PC-3 (cell line): Measurements from ENCODE around the gene SIT1. TPM values are rescaled to one million over a fixed set of nuclear protein-coding genes. Genes with fewer than 3 reads are reported as not detected.

ENCODE experiments used
- ATAC-seq: fragments of 200-7000 bp; cut with Tn5 transposase; 2 replicates; pipeline ENCODE4 v1.9.1; 2020; ENCODE audit warnings: mild to moderate bottlenecking, moderate library complexity
- BruUV-seq: library from RNA; stranded (reverse); fragments of 400-500 nt; replicated peaks from 2 replicates; lab custom pipeline; 2021; lab: Mats Ljungman, UMichigan
- CTCF ChIA-PET: fragments of 300-600 bp; sonication (Branson Sonifier 250); formaldehyde crosslinking; loops from one replicate; lab custom pipeline; 2022; ENCODE audit warnings: antibody characterized with exemption; lab: Charles Lee
- POLR2A ChIA-PET: fragments of 300-600 bp; sonication (Branson Sonifier 250); formaldehyde crosslinking; loops from one replicate; lab custom pipeline; 2022; ENCODE audit warnings: antibody characterized with exemption; ENCODE audit not compliant: unreplicated experiment; lab: Charles Lee
- DNase-seq: peaks from one replicate; pipeline ENCODE4 v3.0.0-alpha.2; 2015
- H2AFZ ChIP-seq: fragments of 300-600 bp; sonication (generic); 2 replicates; pipeline ENCODE4 v1.6.0; 2016; ENCODE audit warnings: antibody characterized with exemption, low read length
- H3F3A ChIP-seq: fragments of 300-600 bp; sonication (generic); one replicate; pipeline ENCODE4 v1.6.0; 2017; ENCODE audit warnings: antibody characterized with exemption, low read length, control low read depth, mild to moderate bottlenecking; ENCODE audit not compliant: unreplicated experiment
- H3K27ac ChIP-seq: fragments of 300-600 bp; sonication (generic); 2 replicates; pipeline ENCODE4 v1.5.1; 2016; ENCODE audit warnings: mild to moderate bottlenecking, low read length
- H3K27me3 ChIP-seq: fragments of 300-600 bp; sonication (generic); 2 replicates; pipeline ENCODE4 v1.6.1; 2016; ENCODE audit warnings: low read length, mixed read lengths
- H3K36me3 ChIP-seq: fragments of 300-600 bp; sonication (generic); 2 replicates; pipeline ENCODE4 v1.6.1; 2016; ENCODE audit warnings: low read depth, mixed run types, low read length, mixed read lengths
- H3K4me1 ChIP-seq: fragments of 300-600 bp; sonication (generic); 2 replicates; pipeline ENCODE4 v1.5.1; 2016; ENCODE audit warnings: low read length; ENCODE audit not compliant: insufficient read depth
- H3K4me2 ChIP-seq: fragments of 300-600 bp; sonication (generic); 2 replicates; pipeline ENCODE4 v1.6.0; 2016; ENCODE audit warnings: low read length
- H3K4me3 ChIP-seq: fragments of 300-600 bp; sonication (generic); 2 replicates; pipeline ENCODE4 v1.5.1; 2016; ENCODE audit warnings: mild to moderate bottlenecking, low read length, mixed read lengths
- H3K79me2 ChIP-seq: fragments of 300-600 bp; sonication (generic); 2 replicates; pipeline ENCODE4 v1.6.1; 2017; ENCODE audit warnings: low read length, mixed read lengths
- H3K9ac ChIP-seq: fragments of 300-600 bp; sonication (generic); 2 replicates; pipeline ENCODE4 v1.6.0; 2016; ENCODE audit warnings: mild to moderate bottlenecking, low read length
- H3K9me2 ChIP-seq: fragments of 300-600 bp; sonication (generic); replicated peaks from 2 replicates; pipeline ENCODE4 v1.6.1; 2016; ENCODE audit warnings: mixed run types, low read length, mixed read lengths
- H3K9me3 ChIP-seq: fragments of 300-600 bp; sonication (generic); 2 replicates; pipeline ENCODE4 v1.6.1; 2016; ENCODE audit warnings: low read length, mixed read lengths
- H4K20me1 ChIP-seq: fragments of 300-600 bp; sonication (generic); 2 replicates; pipeline ENCODE4 v1.6.1; 2016; ENCODE audit warnings: low read length, mixed read lengths
- EZH2 ChIP-seq: fragments of 300-600 bp; sonication (generic); IDR thresholded peaks from one replicate; pipeline ENCODE4 v1.6.1; 2017; ENCODE audit warnings: antibody characterized with exemption, mild to moderate bottlenecking, low read length; ENCODE audit not compliant: unreplicated experiment
- EZH2phosphoT487 ChIP-seq: fragments of 300-600 bp; sonication (generic); IDR thresholded peaks from 2 replicates; pipeline ENCODE4 v1.6.1; 2018; ENCODE audit warnings: mild to moderate bottlenecking, antibody characterized with exemption, low read length, borderline replicate concordance
- intact Hi-C: fragments of 100-400 bp; cut with micrococcal nuclease; formaldehyde crosslinking; loops from 2 replicates; pipeline ENCODE4 v1.9.0; 2023
- total RNA-seq: library from RNA; depleted of rRNA; stranded (reverse); fragments of >200 nt; gene quantifications from 2 replicates; pipeline ENCODE4 v1.2.3, GENCODE V29; 2014
- TF ChIP-seq, protein P1 (sequence below): fragments of 300-600 bp; sonication (generic); conservative IDR thresholded peaks from 2 replicates; pipeline ENCODE4 v1.5.1; 2017; ENCODE audit warnings: antibody characterized with exemption, low read depth, mild to moderate bottlenecking, low read length

Gene SIT1
- total RNA-seq, 1 experiment from 2014 or later: not detected

DNA sequence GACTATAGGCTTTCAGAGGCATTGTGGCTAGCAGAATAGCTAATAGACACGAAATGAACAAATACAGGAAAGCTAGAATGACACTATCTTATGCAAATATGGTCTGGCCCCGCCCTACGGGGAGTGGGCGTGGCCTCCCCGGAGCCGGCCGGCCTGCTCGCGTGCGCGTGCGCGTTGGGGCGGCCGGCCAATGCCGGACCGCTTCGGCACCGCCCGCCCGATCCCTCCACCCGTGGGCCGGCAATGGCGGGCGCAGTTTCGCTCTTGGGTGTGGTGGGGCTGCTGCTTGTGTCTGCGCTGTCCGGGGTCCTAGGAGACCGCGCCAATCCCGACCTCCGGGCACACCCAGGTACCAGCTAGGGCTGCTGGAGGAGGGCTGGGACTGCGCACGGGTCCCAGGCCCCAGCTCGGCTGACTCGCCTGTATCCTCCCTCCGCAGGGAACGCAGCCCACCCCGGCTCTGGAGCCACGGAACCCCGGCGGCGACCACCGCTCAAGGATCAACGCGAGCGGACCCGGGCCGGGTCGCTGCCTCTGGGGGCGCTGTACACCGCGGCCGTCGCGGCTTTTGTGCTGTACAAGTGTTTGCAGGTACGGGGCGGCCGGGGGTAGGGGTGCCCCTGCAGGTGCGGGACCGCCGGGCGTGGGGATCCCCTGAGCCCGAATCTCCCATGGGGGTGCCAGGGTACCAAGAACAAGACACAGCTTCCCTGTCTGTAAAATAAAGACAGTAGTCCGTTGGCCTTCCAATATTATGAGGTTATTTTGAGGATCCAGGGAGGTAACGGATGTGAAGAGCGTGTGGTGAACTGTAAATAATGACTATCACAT, 7.6 kb upstream of the SIT1 start, which contains the start of gene CCDC107:
Gene CCDC107, plus strand, starts transcription at position 156 of the 831 bp plus-strand sequence. Its CDS starts 88 bp downstream, at position 244.
- peaks cover 20% of the 10 kb centered on the region for H3K36me3 ChIP-seq
- H3F3A ChIP-seq: peaks cover 7% of the 10 kb centered on the region
- H3K4me3 ChIP-seq: peak within 1 kb of the TSS; percentile 96
- DNase-seq (peak; percentile 81), ATAC-seq (peak; percentile 60)
- no TSS peak for BruUV-seq
- H3K4me2 ChIP-seq: peak within 1 kb of the TSS; percentile 98
- no peaks in the 10 kb centered on the region for H3K27me3 ChIP-seq
- no peaks in the 10 kb centered on the region for H3K9me2 ChIP-seq
- peak within 1 kb of the TSS; percentile 89 for H2AFZ ChIP-seq
- TF ChIP-seq, protein P1, sequence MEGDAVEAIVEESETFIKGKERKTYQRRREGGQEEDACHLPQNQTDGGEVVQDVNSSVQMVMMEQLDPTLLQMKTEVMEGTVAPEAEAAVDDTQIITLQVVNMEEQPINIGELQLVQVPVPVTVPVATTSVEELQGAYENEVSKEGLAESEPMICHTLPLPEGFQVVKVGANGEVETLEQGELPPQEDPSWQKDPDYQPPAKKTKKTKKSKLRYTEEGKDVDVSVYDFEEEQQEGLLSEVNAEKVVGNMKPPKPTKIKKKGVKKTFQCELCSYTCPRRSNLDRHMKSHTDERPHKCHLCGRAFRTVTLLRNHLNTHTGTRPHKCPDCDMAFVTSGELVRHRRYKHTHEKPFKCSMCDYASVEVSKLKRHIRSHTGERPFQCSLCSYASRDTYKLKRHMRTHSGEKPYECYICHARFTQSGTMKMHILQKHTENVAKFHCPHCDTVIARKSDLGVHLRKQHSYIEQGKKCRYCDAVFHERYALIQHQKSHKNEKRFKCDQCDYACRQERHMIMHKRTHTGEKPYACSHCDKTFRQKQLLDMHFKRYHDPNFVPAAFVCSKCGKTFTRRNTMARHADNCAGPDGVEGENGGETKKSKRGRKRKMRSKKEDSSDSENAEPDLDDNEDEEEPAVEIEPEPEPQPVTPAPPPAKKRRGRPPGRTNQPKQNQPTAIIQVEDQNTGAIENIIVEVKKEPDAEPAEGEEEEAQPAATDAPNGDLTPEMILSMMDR: peak; percentile 57
- TF ChIP-seq EZH2: no peak
- ChIA-PET POLR2A (interaction anchor here (0.6 to 0.8 kb wide), 3 partner anchors 54 to 244 kb away, joined by 3 to 4 read pairs (median 3); no protein-coding TSS in a partner anchor), CTCF (interaction anchor here (0.6 to 1.1 kb wide), 2 partner anchors 52 to 69 kb away, joined by 3 read pairs; no protein-coding TSS in a partner anchor)
- H4K20me1 ChIP-seq: no peaks in the 10 kb centered on the region
- H3K27ac ChIP-seq: peak within 1 kb of the TSS; percentile 98
- H3K9me3 ChIP-seq: no peaks in the 10 kb centered on the region
- intact Hi-C loops: loop anchor here (2.0 to 10.0 kb wide), 3 partner anchors 39 to 136 kb away; partner anchors contain the start of gene NPR2
- H3K9ac ChIP-seq: peak within 1 kb of the TSS; percentile 97
- peaks cover 27% of the 10 kb centered on the region for H3K4me1 ChIP-seq
- peaks cover 29% of the 10 kb centered on the region for H3K79me2 ChIP-seq

DNA sequence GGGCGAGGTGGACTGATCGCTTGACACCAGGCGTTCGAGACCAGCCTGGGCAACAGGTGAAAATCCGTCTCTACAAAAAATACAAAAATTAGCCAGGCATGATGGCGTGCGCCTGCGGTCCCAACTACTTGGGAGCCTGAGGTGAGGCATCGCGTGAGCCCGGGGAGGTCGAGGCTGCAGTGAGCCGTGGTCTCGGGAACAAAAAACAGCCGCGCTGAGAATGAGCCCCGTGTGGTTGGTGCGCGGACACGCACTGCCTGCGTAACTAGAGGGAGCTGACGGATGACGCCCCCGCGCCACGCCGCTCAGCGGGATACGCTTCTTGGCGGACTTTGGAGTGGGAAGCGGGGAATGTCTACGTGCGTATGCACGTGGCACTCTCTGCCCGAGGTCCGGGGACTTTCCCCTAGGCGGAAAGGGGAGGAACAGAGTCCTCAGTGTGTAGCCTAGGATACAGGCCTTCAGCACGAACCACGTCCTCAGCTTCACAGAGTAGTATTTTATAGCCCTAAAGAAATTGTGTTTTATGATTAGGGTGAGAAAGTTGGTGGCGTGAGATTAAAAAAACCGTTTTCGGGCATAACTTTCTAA, 6.9 kb upstream of the SIT1 start, which contains the start of gene RMRP:
Gene RMRP, minus strand, starts transcription at position 474 of the 591 bp plus-strand sequence.
- BruUV-seq: no TSS peak
- peaks cover 20% of the 10 kb centered on the region for H3K36me3 ChIP-seq
- H3K79me2 ChIP-seq: peaks cover 29% of the 10 kb centered on the region
- DNase-seq (peak; percentile 96), ATAC-seq (peak; percentile 88)
- no peaks in the 10 kb centered on the region for H3K9me3 ChIP-seq
- H3K27ac ChIP-seq: peak within 1 kb of the TSS; percentile 98
- no peaks in the 10 kb centered on the region for H3K9me2 ChIP-seq
- H3K4me3 ChIP-seq: peak within 1 kb of the TSS; percentile 96
- intact Hi-C loops: loop anchor here (2.0 to 10.0 kb wide), 3 partner anchors 40 to 137 kb away; partner anchors contain the start of gene NPR2
- H3K4me1 ChIP-seq: peaks cover 29% of the 10 kb centered on the region
- peak within 1 kb of the TSS; percentile 97 for H3K9ac ChIP-seq
- CTCF ChIA-PET: interaction anchor here (0.6 to 1.1 kb wide), 2 partner anchors 53 to 70 kb away, joined by 3 read pairs; no protein-coding TSS in a partner anchor
- TF ChIP-seq EZH2phosphoT487 (no peak), EZH2 (no peak)
- TF ChIP-seq, protein P1: no peak
- no peaks in the 10 kb centered on the region for H3K27me3 ChIP-seq
- peak within 1 kb of the TSS; percentile 98 for H3K4me2 ChIP-seq
- peak within 1 kb of the TSS; percentile 89 for H2AFZ ChIP-seq
- POLR2A ChIA-PET: interaction anchor here (0.6 to 0.8 kb wide), 3 partner anchors 54 to 115 kb away, joined by 3 to 12 read pairs (median 4); no protein-coding TSS in a partner anchor
- no peaks in the 10 kb centered on the region for H4K20me1 ChIP-seq
- H3F3A ChIP-seq: peaks cover 7% of the 10 kb centered on the region
